ENCODE results near the gene GLYR1.

GRCh38 chr16:4855371-4855770 lies 8.3 kb upstream of the GLYR1 start:
- TF ChIP-seq CTCF (IDR thresholded peaks at IDR 0.05) (no peak), REST (IDR thresholded peaks at IDR 0.05; ENCODE audit: insufficient read depth in 1 of 2, low read depth in 2 of 2, low read length in 1 of 2) (no peak), POLR2AphosphoS5 (IDR thresholded peaks at IDR 0.05; ENCODE audit: low read depth, low read length) (no peak)
